GM12865 (cell line): ENCODE data around the gene SERPINB3.

ENCODE experiments used
- DNase-seq: peaks from one replicate; pipeline ENCODE4 v3.0.0; 2010; ENCODE audit warnings: low read depth
- H3K4me3 ChIP-seq: 2 replicates; pipeline ENCODE4 v1.5.1; 2011; ENCODE audit warnings: mild to moderate bottlenecking, low read depth, low read length, control low read depth
- TF ChIP-seq, protein P1 (sequence below): IDR thresholded peaks from 2 replicates; pipeline ENCODE4 v1.5.1; 2011; ENCODE audit warnings: low read length, control low read depth, low read depth, inconsistent platforms; ENCODE audit not compliant: insufficient read depth; ENCODE audit errors: missing control alignments

SERPINB3 gene

DNA sequence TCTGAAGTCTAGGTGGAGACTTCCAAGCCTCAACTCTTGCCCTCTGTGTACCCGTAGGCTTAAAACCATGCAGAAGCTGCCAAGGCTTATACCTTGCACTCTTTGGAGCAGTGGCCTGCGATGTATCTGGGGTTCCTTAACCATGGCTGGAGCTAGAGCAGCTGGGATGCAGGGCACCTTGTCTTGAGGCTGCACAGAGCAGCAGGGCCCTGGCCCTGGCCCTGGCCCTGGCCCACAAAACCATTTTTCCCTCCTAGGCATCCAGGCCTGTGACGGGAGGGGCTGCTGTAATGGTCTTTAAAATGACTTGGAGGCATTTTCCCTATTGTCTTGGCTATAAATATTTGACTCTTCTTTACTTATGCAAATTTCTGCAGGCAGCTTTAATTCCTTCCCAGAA lies 36.8 kb downstream of the SERPINB3 start:
- no peak for DNase-seq
- no peak overlapping the region for H3K4me3 ChIP-seq
- TF ChIP-seq, protein P1, sequence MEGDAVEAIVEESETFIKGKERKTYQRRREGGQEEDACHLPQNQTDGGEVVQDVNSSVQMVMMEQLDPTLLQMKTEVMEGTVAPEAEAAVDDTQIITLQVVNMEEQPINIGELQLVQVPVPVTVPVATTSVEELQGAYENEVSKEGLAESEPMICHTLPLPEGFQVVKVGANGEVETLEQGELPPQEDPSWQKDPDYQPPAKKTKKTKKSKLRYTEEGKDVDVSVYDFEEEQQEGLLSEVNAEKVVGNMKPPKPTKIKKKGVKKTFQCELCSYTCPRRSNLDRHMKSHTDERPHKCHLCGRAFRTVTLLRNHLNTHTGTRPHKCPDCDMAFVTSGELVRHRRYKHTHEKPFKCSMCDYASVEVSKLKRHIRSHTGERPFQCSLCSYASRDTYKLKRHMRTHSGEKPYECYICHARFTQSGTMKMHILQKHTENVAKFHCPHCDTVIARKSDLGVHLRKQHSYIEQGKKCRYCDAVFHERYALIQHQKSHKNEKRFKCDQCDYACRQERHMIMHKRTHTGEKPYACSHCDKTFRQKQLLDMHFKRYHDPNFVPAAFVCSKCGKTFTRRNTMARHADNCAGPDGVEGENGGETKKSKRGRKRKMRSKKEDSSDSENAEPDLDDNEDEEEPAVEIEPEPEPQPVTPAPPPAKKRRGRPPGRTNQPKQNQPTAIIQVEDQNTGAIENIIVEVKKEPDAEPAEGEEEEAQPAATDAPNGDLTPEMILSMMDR: no peak

DNA sequence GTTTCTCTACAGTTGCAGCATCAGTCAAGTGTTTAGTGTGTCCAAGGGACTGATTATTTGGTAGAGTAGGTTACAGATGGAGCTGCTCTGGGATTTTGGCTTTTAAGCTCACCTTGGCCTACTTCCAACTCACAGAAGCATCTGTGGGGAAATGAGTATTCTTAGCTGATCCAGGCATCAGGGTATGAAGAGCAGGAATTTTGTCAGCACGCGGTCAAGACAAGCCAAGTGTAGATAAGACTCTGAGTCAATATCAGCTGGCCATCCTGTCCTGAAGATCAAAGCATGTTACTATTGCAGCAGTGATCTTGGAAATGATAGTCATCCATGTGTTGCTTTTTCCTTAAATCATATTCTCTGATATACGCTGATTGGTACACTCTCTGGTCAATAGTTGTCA lies 42.0 kb downstream of the SERPINB3 start:
- TF ChIP-seq, protein P1: no peak
- DNase-seq: no peak
- no peak overlapping the region for H3K4me3 ChIP-seq

DNA sequence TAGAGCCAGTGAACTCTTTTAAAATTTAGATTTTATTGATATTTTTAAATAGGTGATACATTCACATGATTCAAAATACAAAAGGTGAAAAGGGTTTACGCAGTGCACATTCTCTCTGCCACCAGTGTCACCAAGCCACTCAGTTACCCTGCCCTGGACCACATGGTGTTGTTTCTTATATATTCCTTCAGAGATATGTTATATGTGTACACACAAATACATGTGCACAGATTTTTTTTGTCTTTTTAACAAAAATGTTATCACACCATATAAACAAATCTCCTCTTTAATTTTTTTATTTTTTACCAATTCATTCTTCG lies 43.8 kb downstream of the SERPINB3 start:
- DNase-seq: no peak
- TF ChIP-seq, protein P1: no peak
- H3K4me3 ChIP-seq: no peak overlapping the region

DNA sequence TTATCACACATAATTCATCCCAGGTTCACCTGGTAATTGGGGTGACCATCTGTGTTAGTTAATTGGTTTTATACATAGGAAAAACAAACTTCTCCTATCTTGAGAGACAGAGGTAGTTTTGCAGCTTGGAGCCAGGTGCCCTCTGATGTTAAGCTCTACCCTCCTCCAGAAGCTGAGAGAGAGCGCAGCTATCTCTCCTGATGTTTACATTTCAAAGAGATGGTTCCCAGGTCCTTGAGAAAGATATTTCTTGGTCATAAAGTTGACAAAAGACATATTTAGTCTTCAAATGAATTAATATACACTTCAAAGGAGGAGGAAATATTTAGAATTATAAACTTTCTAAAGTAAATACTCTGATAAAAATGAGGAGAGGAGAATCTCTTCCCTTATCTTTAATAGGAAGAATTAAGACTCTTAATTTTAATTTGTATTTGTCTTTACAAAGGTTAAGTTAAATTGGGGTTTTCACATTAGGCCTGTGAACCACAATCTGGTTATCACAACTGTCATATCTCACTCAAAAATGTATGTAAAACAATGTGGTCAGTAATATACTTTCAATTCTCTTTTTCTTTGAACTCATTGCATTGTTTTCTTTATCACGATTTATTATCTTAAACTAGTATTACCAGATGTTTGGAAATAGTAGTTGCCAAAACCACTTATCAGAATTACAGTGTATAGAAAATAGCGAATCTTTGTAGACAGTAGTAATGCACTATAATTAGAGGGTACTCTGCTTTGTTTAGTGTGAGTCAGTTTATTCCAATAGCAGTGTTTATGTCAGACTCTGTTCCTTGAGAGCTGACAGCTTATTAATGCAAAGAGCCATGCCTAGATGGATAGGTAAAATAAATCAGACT lies 44.4 kb downstream of the SERPINB3 start:
- TF ChIP-seq, protein P1: no peak
- no peak overlapping the region for H3K4me3 ChIP-seq
- DNase-seq: peak; percentile 18

DNA sequence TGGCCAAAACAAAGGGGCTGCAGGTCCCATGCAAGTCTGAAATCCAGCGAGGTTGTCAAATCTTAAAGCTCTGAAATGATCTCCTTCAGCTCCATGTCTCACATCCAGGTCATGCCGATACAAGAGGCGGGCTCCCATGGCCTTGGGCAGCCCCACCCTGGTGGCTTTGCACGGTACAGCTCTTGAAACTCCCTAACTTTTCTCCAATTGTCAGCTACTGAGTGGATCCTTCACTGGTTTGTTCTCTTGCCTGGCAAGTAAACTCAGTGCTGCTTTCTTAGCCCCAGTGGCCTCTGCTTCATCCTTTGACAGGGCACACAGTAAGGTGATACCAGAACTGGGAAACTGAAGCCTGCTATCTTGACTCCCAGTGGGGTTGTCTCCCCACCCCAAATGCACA lies 48.3 kb downstream of the SERPINB3 start:
- H3K4me3 ChIP-seq: no peak overlapping the region
- DNase-seq: no peak
- TF ChIP-seq, protein P1: no peak

DNA sequence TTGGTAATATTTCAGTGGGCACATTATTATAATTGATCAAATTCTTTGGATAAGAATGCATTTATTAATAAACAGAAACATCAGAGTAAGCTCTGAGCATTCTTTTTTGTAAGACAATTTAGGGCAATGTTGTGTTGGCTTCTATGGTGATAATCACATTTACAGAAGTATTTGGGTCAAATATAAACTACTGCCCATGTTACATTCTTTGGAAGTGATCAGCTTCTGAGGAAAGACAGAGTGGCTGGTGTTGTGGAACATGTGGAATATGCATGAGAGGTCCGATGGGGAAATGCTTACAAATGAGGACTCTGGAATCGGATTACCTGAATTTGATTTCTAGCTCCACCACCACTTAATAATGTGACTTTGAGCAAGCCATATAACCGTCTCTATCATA lies 55.2 kb downstream of the SERPINB3 start:
- H3K4me3 ChIP-seq: no peak overlapping the region
- no peak for DNase-seq
- TF ChIP-seq, protein P1: no peak
